ENCODE data around the gene SHISA9. TPM values are rescaled to one million over a fixed set of nuclear protein-coding genes. Genes with fewer than 3 reads are reported as not detected.

Gene SHISA9
- total RNA-seq, 1 experiment from 2014 or later = not detected

GRCh38 chr16:12925026-12925800 lies 23.8 kb downstream of the SHISA9 start:
- Histone ChIP-seq H3K9me2 (ENCODE audit: insufficient read depth) (no peaks in the 10 kb centered on the region), H3K9me3 (ENCODE audit: control insufficient read depth in 1 of 2, insufficient read depth in 1 of 2, low read depth in 1 of 2, low read length in 2 of 2) (no peaks in the 10 kb centered on the region), H3K4me3 (replicated peaks in 1 of 2; ENCODE audit: low read depth in 1 of 2, low read length in 2 of 2) (no peak overlapping the region), H3K4me2 (ENCODE audit: low read length) (no peak overlapping the region), H3K36me3 (ENCODE audit: control insufficient read depth in 1 of 2, insufficient read depth in 2 of 2, low read length in 2 of 2) (no peaks in the 10 kb centered on the region), H3K9ac (ENCODE audit: low read length) (no peak overlapping the region), H4K20me1 (ENCODE audit: insufficient read depth) (no peaks in the 10 kb centered on the region), H3K4me1 (ENCODE audit: control insufficient read depth in 1 of 2, insufficient read depth in 2 of 2, low read length in 2 of 2) (no peaks in the 10 kb centered on the region), H3K79me2 (ENCODE audit: insufficient read depth, low read length) (no peaks in the 10 kb centered on the region), H2AFZ (ENCODE audit: low read depth, low read length, poor library complexity, severe bottlenecking) (no peak overlapping the region), H3K27ac (ENCODE audit: low read depth, low read length) (no peak overlapping the region), H3K27me3 (ENCODE audit: insufficient read depth, low read length) (peaks cover 20% of the 10 kb centered on the region)
- CTCF ChIA-PET = no interaction called here
- RAD21 ChIA-PET (ENCODE audit: low non-redundant PET in 1 of 2, low total read pairs in 2 of 2, uncharacterized antibody in 2 of 2, unreplicated experiment in 2 of 2) = no interaction called here
- intact Hi-C loops (cut with micrococcal nuclease) = no loop called here
- no peak for DNase-seq (ENCODE audit: low read depth, low spot score)
- BruUV-seq (replicated peaks) = no TSS peak
- POLR2A ChIA-PET = no interaction called here
- ATAC-seq = no peak
- TF ChIP-seq CTCF (IDR thresholded peaks at IDR 0.05 in 2 of 3, conservative IDR thresholded peaks at IDR 0.05 in 1 of 3; ENCODE audit: borderline replicate concordance in 1 of 3, insufficient read depth in 1 of 3, low read depth in 2 of 3, low read length in 2 of 3) (no peak), FOSL1 (IDR thresholded peaks at IDR 0.05; ENCODE audit: low read depth) (no peak), SP1 (IDR thresholded peaks at IDR 0.05; ENCODE audit: low read depth) (no peak), ZFX (IDR thresholded peaks at IDR 0.05) (no peak), REST (IDR thresholded peaks at IDR 0.05; ENCODE audit: low read depth) (no peak), JUND (IDR thresholded peaks at IDR 0.05) (no peak), EZH2phosphoT487 (IDR thresholded peaks at IDR 0.05; ENCODE audit: borderline replicate concordance) (no peak), ZBTB33 (IDR thresholded peaks at IDR 0.05; ENCODE audit: extremely low read depth, insufficient replicate concordance, low read length) (no peak), TCF7L2 (IDR thresholded peaks at IDR 0.05; ENCODE audit: borderline replicate concordance, extremely low read depth, insufficient read depth, insufficient read length) (no peak), RAD21 (IDR thresholded peaks at IDR 0.05; ENCODE audit: low read depth) (no peak), POLR2AphosphoS5 (IDR thresholded peaks at IDR 0.05; ENCODE audit: low read depth, low read length) (no peak), EGR1 (IDR thresholded peaks at IDR 0.05; ENCODE audit: low read depth) (no peak), MAX (IDR thresholded peaks at IDR 0.05) (no peak), EZH2 (IDR thresholded peaks at IDR 0.05) (no peak)
